ENCODE results near the gene ASAP2.
A peak's percentile ranks its signal among the peaks of the same experiment; 100 is the strongest.

Gene ASAP2

GRCh38 chr2:9256570-9257043, 50.0 kb downstream of the ASAP2 start:
- no peak overlapping the region for H3K4me2 ChIP-seq (ENCODE audit: low read length)
- H3K27ac ChIP-seq (ENCODE audit: low read depth, low read length), result no peak overlapping the region
- no peaks in the 10 kb centered on the region for H3K36me3 ChIP-seq (ENCODE audit: control insufficient read depth, insufficient read depth, low read length)
- H3K4ac ChIP-seq (ENCODE audit: low read depth, low read length), result no peak overlapping the region
- WGBS (ENCODE audit: extremely low coverage, insufficient coverage, low lambda C conversion rate), result no CpG with 5 or more reads among the region's 2 CpGs
- H3K79me1 ChIP-seq (ENCODE audit: low read length), result peaks cover 4% of the 10 kb centered on the region
- no peak overlapping the region for H2BK15ac ChIP-seq (replicated peaks; ENCODE audit: low read depth)
- no peak overlapping the region for H3K23ac ChIP-seq (ENCODE audit: low read length)
- no peaks in the 10 kb centered on the region for H3K27me3 ChIP-seq (ENCODE audit: insufficient read depth, low read length, poor library complexity)
- no peak overlapping the region for H3K18ac ChIP-seq (ENCODE audit: low read length)
- H2AK5ac ChIP-seq (ENCODE audit: low read length), result no peak overlapping the region
- H3K4me1 ChIP-seq (ENCODE audit: control insufficient read depth, low read depth, low read length), result no peaks in the 10 kb centered on the region
- peaks cover 2% of the 10 kb centered on the region for H3K79me2 ChIP-seq (ENCODE audit: control insufficient read depth, insufficient read depth, low read length)
- H3K56ac ChIP-seq (ENCODE audit: low read length), result no peak overlapping the region
- no peak overlapping the region for H4K5ac ChIP-seq (ENCODE audit: low read length)
- H3K9ac ChIP-seq (ENCODE audit: low read length), result no peak overlapping the region
- no peak overlapping the region for H4K8ac ChIP-seq (ENCODE audit: low read depth, low read length)
- no peak overlapping the region for H2BK5ac ChIP-seq (ENCODE audit: low read length)
- no peak overlapping the region for H3K4me3 ChIP-seq (ENCODE audit: low read length)
- peak; percentile 63 for DNase-seq
- H2BK120ac ChIP-seq (ENCODE audit: low read depth, low read length), result no peak overlapping the region

DNA sequence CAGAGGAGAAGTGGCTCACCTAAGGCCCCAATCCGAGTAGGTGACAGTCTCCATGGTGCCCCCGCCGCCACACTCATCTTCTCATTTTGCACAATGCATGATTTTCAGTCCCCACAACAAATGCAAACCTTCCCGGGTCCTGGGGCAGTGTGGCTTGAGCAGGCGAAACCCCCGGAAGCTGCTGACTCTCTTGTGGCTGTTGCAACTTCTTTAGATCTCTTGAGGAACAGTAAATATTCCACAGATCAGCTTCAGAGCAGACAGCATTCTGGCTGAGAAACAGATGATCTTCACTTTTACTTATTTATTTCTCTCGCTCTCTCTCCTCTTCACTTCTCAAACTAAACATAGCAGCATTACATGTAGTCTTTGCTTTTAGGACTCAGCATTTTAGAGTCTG, 51.9 kb downstream of the ASAP2 start:
- Histone ChIP-seq H3K79me2 (ENCODE audit: control insufficient read depth, insufficient read depth, low read length) (peaks cover 2% of the 10 kb centered on the region), H3K23ac (ENCODE audit: low read length) (no peak overlapping the region), H3K56ac (ENCODE audit: low read length) (no peak overlapping the region), H3K79me1 (ENCODE audit: low read length) (peaks cover 4% of the 10 kb centered on the region), H3K9ac (ENCODE audit: low read length) (no peak overlapping the region), H3K27me3 (ENCODE audit: insufficient read depth, low read length, poor library complexity) (no peaks in the 10 kb centered on the region), H3K4me3 (ENCODE audit: low read length) (no peak overlapping the region), H3K18ac (ENCODE audit: low read length) (no peak overlapping the region), H4K8ac (ENCODE audit: low read depth, low read length) (no peak overlapping the region), H3K27ac (ENCODE audit: low read depth, low read length) (no peak overlapping the region), H2AK5ac (ENCODE audit: low read length) (no peak overlapping the region), H2BK120ac (ENCODE audit: low read depth, low read length) (no peak overlapping the region), H2BK15ac (replicated peaks; ENCODE audit: low read depth) (no peak overlapping the region), H3K4me2 (ENCODE audit: low read length) (no peak overlapping the region), H3K4ac (ENCODE audit: low read depth, low read length) (no peak overlapping the region), H3K4me1 (ENCODE audit: control insufficient read depth, low read depth, low read length) (no peaks in the 10 kb centered on the region), H2BK5ac (ENCODE audit: low read length) (no peak overlapping the region), H3K36me3 (ENCODE audit: control insufficient read depth, insufficient read depth, low read length) (no peaks in the 10 kb centered on the region), H4K5ac (ENCODE audit: low read length) (no peak overlapping the region)
- no peak for DNase-seq
- WGBS (ENCODE audit: extremely low coverage, insufficient coverage, low lambda C conversion rate), result no CpG with 5 or more reads among the region's 7 CpGs

DNA sequence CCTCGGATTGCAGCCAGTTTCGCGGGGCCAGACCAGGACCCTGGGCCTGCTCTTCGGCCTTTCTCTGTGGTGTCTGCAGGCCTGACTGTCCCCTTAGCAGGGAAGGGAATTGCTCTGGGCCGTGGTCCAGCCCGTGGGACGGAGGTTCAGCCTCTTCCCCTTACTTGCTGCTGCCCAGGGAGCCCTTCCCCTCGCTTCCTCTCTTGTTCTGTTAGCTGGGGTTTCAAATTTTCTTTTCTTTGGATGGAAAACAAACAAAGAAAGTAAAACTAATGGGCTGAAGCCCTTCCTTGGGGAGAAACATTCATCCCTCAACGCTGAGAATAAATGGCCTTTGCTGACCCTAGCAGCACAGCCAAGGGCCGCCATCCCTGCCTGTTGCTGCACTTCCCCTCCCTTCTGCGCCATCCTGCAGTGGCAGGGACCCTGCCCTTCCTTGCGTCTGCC, 52.4 kb downstream of the ASAP2 start:
- Histone ChIP-seq H2BK5ac (ENCODE audit: low read length) (no peak overlapping the region), H3K27me3 (ENCODE audit: insufficient read depth, low read length, poor library complexity) (no peaks in the 10 kb centered on the region), H3K18ac (ENCODE audit: low read length) (no peak overlapping the region), H3K4me2 (ENCODE audit: low read length) (no peak overlapping the region), H3K56ac (ENCODE audit: low read length) (no peak overlapping the region), H2BK120ac (ENCODE audit: low read depth, low read length) (no peak overlapping the region), H3K36me3 (ENCODE audit: control insufficient read depth, insufficient read depth, low read length) (no peaks in the 10 kb centered on the region), H3K79me1 (ENCODE audit: low read length) (peaks cover 4% of the 10 kb centered on the region), H3K23ac (ENCODE audit: low read length) (no peak overlapping the region), H2BK15ac (replicated peaks; ENCODE audit: low read depth) (no peak overlapping the region), H3K9ac (ENCODE audit: low read length) (no peak overlapping the region), H3K4ac (ENCODE audit: low read depth, low read length) (no peak overlapping the region), H2AK5ac (ENCODE audit: low read length) (no peak overlapping the region), H4K8ac (ENCODE audit: low read depth, low read length) (no peak overlapping the region), H3K27ac (ENCODE audit: low read depth, low read length) (no peak overlapping the region), H3K79me2 (ENCODE audit: control insufficient read depth, insufficient read depth, low read length) (peaks cover 2% of the 10 kb centered on the region), H4K5ac (ENCODE audit: low read length) (no peak overlapping the region), H3K4me1 (ENCODE audit: control insufficient read depth, low read depth, low read length) (no peaks in the 10 kb centered on the region), H3K4me3 (ENCODE audit: low read length) (no peak overlapping the region)
- no peak for DNase-seq
- WGBS (ENCODE audit: extremely low coverage, insufficient coverage, low lambda C conversion rate), result no CpG with 5 or more reads among the region's 12 CpGs

DNA sequence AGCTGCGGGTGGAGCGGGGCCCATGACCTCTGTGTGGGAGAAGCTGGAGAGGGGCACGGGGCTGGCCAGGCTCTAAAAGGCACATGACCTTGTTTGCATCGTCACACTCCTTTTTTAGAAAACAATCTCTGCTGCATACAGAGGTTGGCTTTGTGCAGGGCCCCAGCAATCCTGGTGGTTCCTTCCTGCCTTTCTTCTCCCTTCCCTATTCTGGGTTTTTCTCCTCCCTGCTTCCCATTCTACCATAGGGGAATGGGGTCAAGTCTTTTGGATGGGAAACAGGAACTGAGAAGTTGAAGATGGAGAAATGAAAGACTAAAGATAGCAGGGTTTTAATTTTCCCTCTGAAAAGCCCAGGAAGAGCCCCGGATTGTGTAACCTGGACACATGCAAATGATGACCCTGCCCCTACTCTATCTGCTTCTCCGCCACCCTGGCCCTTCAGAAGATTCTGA, 53.9 kb downstream of the ASAP2 start:
- no peak overlapping the region for H2BK120ac ChIP-seq (ENCODE audit: low read depth, low read length)
- H2AK5ac ChIP-seq (ENCODE audit: low read length), result no peak overlapping the region
- no peak overlapping the region for H4K8ac ChIP-seq (ENCODE audit: low read depth, low read length)
- no peak overlapping the region for H3K4ac ChIP-seq (ENCODE audit: low read depth, low read length)
- H3K4me3 ChIP-seq (ENCODE audit: low read length), result no peak overlapping the region
- no peak overlapping the region for H3K27ac ChIP-seq (ENCODE audit: low read depth, low read length)
- H3K18ac ChIP-seq (ENCODE audit: low read length), result no peak overlapping the region
- DNase-seq, result no peak
- no peak overlapping the region for H4K5ac ChIP-seq (ENCODE audit: low read length)
- H3K4me1 ChIP-seq (ENCODE audit: control insufficient read depth, low read depth, low read length), result no peaks in the 10 kb centered on the region
- H3K79me2 ChIP-seq (ENCODE audit: control insufficient read depth, insufficient read depth, low read length), result peaks cover 2% of the 10 kb centered on the region
- WGBS (ENCODE audit: extremely low coverage, insufficient coverage, low lambda C conversion rate), result no CpG with 5 or more reads among the region's 6 CpGs
- no peaks in the 10 kb centered on the region for H3K27me3 ChIP-seq (ENCODE audit: insufficient read depth, low read length, poor library complexity)
- H2BK15ac ChIP-seq (replicated peaks; ENCODE audit: low read depth), result no peak overlapping the region
- no peak overlapping the region for H3K9ac ChIP-seq (ENCODE audit: low read length)
- no peak overlapping the region for H3K4me2 ChIP-seq (ENCODE audit: low read length)
- peaks cover 6% of the 10 kb centered on the region for H3K79me1 ChIP-seq (ENCODE audit: low read length)
- H3K56ac ChIP-seq (ENCODE audit: low read length), result no peak overlapping the region
- H2BK5ac ChIP-seq (ENCODE audit: low read length), result no peak overlapping the region
- H3K23ac ChIP-seq (ENCODE audit: low read length), result no peak overlapping the region
- no peaks in the 10 kb centered on the region for H3K36me3 ChIP-seq (ENCODE audit: control insufficient read depth, insufficient read depth, low read length)

- H3K4me1 ChIP-seq (ENCODE audit: control insufficient read depth, low read depth, low read length), result no peaks in the 10 kb centered on the region
Observed at GRCh38 chr2:9261231-9261883, 54.7 kb downstream of the ASAP2 start.

More at GRCh38 chr2:9261231-9261883, 54.7 kb downstream of the ASAP2 start:
- Histone ChIP-seq H3K23ac (ENCODE audit: low read length) (no peak overlapping the region), H3K4me3 (ENCODE audit: low read length) (no peak overlapping the region), H3K79me2 (ENCODE audit: control insufficient read depth, insufficient read depth, low read length) (peaks cover 2% of the 10 kb centered on the region), H3K18ac (ENCODE audit: low read length) (no peak overlapping the region), H3K36me3 (ENCODE audit: control insufficient read depth, insufficient read depth, low read length) (no peaks in the 10 kb centered on the region), H3K56ac (ENCODE audit: low read length) (no peak overlapping the region), H4K8ac (ENCODE audit: low read depth, low read length) (no peak overlapping the region), H3K27ac (ENCODE audit: low read depth, low read length) (no peak overlapping the region), H2BK15ac (replicated peaks; ENCODE audit: low read depth) (no peak overlapping the region), H2BK5ac (ENCODE audit: low read length) (no peak overlapping the region), H3K27me3 (ENCODE audit: insufficient read depth, low read length, poor library complexity) (no peaks in the 10 kb centered on the region), H4K5ac (ENCODE audit: low read length) (no peak overlapping the region), H3K9ac (ENCODE audit: low read length) (no peak overlapping the region), H2AK5ac (ENCODE audit: low read length) (no peak overlapping the region), H3K4ac (ENCODE audit: low read depth, low read length) (no peak overlapping the region), H3K4me2 (ENCODE audit: low read length) (no peak overlapping the region), H3K79me1 (ENCODE audit: low read length) (peaks cover 4% of the 10 kb centered on the region), H2BK120ac (ENCODE audit: low read depth, low read length) (no peak overlapping the region)
- no CpG with 5 or more reads among the region's 6 CpGs for WGBS (ENCODE audit: extremely low coverage, insufficient coverage, low lambda C conversion rate)
- DNase-seq, result peak; percentile 53

All from mesendoderm (in vitro differentiated cells).